Epithelial cell of prostate (primary cell): ENCODE data around the gene RTN4RL1.

Experiments used
- DNase-seq: peaks from one replicate; pipeline ENCODE4 v3.0.0-alpha.2; 2011; ENCODE audit warnings: low read depth, low spot score
- H3K27ac ChIP-seq: fragments of 450-650 bp; 2 replicates; pipeline ENCODE4 v1.5.1; 2017; ENCODE audit warnings: mild to moderate bottlenecking

Gene RTN4RL1

GRCh38 chr17:2060385-2060658, 35.2 kb upstream of the RTN4RL1 start:
- DNase-seq: no peak
- H3K27ac ChIP-seq: no peak overlapping the region

GRCh38 chr17:2059547-2060384, 34.6 kb upstream of the RTN4RL1 start:
- no peak for DNase-seq
- no peak overlapping the region for H3K27ac ChIP-seq

- no peak overlapping the region for H3K27ac ChIP-seq
- no peak for DNase-seq
These were observed 33.7 kb upstream of the RTN4RL1 start for GRCh38 chr17:2058586-2059546.

DNA sequence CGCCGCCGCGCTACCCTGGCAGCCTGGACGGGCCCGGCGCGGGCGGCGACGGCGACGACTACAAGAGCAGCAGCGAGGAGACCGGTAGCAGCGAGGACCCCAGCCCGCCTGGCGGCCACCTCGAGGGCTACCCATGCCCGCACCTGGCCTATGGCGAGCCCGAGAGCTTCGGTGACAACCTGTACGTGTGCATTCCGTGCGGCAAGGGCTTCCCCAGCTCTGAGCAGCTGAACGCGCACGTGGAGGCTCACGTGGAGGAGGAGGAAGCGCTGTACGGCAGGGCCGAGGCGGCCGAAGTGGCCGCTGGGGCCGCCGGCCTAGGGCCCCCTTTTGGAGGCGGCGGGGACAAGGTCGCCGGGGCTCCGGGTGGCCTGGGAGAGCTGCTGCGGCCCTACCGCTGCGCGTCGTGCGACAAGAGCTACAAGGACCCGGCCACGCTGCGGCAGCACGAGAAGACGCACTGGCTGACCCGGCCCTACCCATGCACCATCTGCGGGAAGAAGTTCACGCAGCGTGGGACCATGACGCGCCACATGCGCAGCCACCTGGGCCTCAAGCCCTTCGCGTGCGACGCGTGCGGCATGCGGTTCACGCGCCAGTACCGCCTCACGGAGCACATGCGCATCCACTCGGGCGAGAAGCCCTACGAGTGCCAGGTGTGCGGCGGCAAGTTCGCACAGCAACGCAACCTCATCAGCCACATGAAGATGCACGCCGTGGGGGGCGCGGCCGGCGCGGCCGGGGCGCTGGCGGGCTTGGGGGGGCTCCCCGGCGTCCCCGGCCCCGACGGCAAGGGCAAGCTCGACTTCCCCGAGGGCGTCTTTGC, 32.8 kb upstream of the RTN4RL1 start:
- DNase-seq: no peak
- no peak overlapping the region for H3K27ac ChIP-seq

- DNase-seq: no peak
- H3K27ac ChIP-seq: no peak overlapping the region
These were observed 32.1 kb upstream of the RTN4RL1 start for GRCh38 chr17:2057175-2057759.

GRCh38 chr17:2056206-2057174, 31.4 kb upstream of the RTN4RL1 start:
- no peak for DNase-seq
- H3K27ac ChIP-seq: no peak overlapping the region

DNA sequence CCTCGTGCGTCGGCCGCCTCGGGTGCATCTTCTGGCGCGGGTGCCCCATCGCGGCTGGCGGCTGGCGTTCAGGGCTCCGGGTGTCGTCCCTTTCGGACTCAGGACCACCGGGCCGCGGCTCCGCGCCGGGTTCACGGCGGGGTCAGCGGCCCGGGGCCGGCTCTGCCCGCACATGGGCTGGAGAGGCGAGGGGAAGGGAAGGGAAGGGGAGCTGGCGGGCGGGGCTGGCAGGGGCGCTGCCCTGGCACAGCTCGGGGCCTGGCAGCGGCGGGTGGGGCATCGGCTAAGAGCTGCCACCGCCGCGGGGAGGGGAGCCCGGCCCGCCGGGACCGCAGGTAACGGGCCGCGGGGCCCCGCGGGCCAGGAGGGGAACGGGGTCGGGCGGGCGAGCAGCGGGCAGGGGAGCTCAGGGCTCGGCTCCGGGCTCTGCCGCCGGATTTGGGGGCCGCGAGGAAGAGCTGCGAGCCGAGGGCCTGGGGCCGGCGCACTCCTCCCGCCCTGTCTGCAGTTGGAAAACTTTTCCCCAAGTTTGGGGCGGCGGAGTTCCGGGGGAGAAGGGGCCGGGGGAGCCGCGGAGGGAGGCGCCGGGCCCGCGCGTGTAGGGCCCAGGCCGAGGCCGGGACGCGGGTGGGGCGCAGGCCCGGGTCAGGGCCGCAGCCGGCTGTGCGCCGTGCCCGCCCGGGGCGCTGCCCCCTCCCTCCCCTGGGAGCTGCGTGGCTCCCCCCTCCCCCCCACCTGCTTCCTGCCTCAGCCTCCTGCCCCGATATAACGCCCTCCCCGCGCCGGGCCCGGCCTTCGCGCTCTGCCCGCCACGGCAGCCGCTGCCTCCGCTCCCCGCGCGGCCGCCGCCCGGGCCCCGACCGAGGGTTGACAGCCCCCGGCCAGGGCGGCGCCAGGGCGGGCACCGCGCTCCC, 30.4 kb upstream of the RTN4RL1 start:
- no peak overlapping the region for H3K27ac ChIP-seq
- DNase-seq: no peak

DNA sequence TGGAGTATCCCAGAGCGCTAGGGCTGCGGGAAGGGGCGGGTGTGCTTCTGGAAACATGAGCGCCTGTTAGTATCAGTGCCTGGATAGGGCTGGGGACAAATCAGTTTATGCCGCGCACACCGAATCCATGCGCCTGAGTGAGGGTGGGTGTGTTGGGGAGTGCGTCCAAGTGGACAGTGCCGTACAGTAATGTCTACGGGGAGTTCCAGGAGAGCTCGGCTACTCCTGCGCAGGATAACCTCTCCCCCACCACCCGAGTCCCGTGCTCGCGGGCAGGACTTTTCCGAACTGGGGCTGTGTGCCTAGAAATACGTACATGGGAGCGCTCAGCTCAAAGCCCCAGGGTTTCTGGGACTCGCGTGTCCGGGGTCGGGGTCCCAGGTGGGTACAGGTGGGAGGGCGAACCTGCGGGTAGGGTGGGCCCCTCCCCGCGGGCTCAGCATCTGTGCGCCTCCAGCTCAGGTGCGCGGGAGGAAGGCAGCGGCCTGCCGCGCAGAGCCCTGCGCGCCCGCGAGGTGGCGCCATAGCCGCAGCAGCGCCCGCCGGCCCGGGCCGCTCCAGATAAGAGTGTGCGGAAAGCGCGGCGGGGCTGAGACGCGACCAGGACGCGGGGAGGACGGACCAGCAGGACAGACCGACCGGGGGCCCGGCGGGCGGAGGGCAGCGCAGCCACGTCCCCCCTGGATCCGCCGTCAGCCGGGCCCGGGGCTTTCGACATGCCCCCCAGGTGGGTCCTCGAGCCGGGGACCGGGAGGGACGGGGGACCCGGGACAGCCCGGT, 29.6 kb upstream of the RTN4RL1 start, which contains the start of gene HIC1:
Gene HIC1 (plus strand): TSS at position 592 of the 780 bp plus-strand sequence. CDS start 1,588 bp downstream, outside the sequence.
- H3K27ac ChIP-seq: no peak within 1 kb of the TSS
- DNase-seq: no peak

GRCh38 chr17:2054262-2054511, 29.1 kb upstream of the RTN4RL1 start:
- no peak overlapping the region for H3K27ac ChIP-seq
- DNase-seq: no peak

DNA sequence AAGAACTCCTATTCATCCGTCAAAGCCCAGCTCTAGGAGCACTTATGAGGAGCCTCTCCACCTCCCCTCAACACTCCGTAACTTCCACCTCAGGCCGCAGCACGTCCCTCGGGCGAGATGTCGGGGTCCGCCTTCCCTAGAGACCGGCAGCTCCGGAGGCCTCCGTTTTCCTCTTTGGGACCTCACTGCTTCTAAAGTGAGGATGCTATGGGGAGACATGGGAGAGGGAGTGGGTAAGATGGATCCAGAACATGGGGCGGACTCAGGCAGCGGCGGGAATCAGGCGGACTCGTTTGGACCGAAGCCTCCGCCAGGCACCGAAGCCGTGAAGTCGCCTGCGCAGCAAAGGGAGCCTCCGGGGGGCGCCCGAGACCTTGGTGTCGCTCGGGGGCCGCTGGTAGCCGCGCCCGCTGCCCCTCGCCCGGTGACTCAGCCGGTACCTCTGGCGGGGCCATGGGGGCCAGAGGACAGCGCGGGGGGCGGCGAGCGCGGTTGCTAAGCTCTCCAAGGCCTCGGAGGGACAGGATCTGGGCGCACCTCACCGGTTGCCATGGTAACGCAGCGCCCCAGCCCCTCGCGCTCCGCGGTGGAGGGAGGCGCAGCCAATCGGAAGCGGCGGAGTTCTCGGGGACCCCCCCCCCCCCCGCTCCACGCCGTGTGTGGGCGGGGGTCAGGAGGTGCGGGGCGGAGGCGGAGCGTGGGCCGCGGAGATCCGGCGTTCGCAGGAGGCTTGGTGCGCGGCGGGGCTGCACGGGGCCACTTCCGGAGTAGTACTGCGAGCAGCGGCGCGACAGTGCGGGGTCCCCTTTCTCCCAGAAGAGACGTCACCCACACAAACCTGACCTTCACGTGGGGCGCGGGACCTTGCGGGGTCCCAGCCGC, 28.5 kb upstream of the RTN4RL1 start:
- no peak overlapping the region for H3K27ac ChIP-seq

DNA sequence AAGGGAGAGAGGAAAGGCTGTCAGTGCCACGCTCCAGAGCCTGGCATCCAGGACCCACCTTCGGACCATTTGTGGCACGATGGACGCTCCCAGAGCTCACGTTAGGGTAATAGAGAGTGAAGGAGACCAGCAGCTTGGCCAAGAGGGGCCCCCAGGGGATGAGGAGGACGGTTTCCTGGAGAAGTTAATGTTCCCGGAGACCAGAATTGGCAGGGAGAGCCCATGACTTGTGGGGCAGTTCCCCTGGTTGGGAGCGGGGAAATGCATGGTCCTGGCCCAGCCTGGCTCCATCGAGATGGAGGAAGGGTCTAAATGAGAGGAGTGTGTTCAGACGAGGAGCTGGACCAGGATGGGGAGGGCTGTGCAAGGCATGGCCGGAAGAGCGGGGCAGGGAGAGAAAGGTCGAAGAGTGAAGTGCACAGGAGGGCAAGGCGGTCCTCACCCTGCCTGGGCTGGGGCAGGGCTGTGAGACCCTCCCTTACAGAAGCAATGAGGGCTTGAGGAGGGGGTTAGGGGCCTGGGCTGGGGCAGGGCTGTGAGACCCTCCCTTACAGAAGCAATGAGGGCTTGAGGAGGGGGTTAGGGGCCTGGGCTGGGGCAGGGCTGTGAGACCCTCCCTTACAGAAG, 26.9 kb upstream of the RTN4RL1 start:
- no peak overlapping the region for H3K27ac ChIP-seq
- no peak for DNase-seq

More for the DNA sequence above, 28.5 kb upstream of the RTN4RL1 start:
- no peak for DNase-seq

DNA sequence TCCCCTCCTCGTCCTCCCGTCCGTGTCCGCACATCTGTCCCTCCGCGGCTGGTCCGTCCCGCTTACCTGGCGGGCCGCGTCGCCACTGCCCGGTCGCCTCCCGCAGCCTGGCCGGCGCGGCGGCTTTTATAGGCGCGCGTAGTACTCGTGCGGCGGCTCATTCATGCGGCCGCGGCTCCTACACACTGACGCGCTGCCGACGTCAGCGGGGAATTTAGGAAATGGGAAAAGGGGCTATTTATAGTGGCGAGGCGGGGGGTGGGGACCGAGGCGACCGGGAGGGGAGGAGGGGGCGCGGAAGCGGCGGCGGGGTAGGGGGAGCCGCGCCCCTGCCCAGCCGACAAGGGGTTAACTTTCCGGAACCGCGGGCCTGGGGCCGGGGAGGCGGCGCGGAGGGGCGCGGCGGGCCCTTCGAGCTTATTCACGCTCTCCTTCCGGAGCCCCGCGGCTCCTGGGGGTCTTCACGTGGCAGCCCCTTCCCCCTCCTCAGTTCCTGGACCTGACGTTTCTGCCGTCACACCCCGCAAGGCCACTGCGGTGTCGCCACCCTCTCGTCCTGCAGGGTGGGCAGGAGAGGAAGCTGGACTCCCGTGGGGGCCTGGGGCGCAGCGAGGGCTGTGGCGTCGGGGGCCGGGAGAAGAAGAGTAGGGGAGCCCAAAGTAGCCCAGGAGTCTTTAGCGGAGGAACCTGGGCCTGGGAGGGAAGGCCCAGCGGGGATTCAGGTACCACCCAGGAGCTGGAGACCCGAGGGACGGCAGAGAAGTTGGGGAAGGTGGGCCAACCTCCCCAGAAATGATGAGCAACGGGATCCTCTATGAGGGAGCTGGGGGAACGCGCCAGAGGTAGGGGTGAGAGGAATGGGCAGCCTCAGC, 26.2 kb upstream of the RTN4RL1 start:
- no peak for DNase-seq
- H3K27ac ChIP-seq: no peak overlapping the region

GRCh38 chr17:2050300-2051060, 25.3 kb upstream of the RTN4RL1 start:
- peak overlapping the region; percentile 27 for H3K27ac ChIP-seq
- DNase-seq: no peak
